HG02798 (cell line): ENCODE measurements around the gene NALCN.

Source experiments
- ATAC-seq: cut with Tn5 transposase; IDR thresholded peaks from one replicate; pipeline ENCODE4 v1.9.1; 2021; ENCODE audit warnings: mild to moderate bottlenecking; ENCODE audit not compliant: unreplicated experiment, poor library complexity

NALCN gene

DNA sequence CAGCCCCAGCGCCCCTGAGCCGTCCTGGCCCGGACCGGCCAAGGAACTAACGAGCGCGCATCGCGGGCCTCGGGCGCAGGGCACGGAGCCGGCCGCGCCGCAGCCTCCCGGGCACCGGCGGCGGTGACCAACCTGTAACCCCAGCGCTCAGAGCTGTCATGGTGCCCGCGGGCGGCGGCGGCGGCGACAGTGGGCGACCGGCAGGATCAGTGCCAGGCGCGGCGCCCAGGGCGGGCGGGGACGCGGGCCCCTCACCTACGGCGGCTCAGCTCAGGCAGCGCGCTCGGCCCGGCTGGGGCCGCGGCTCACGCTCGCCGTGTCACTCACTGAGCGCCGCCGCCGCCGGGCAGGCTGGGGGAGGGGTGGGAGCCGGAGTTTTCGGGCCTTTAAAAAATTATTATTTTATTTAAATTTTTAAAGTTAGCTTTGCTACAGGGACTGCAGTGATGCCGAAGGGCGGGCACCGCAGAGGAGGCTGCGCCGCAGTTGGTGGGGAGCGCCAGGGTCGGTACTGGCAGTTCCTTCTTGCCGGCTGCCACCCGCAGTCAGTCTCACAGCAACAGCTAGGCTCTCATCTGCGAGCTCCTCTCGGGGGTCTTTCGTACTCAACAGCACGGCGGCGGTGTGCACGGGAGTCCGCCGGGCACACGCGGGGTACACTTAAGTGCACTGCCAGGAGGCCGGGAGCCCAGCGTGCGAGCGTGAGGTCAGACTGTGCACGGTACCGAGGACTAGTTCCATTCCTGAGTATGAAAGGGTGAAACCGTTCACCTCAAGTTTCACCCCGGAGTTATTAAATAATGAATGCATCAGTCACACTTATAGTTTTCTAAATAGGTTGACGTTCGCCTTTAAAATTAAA lies at the start of gene NALCN:
Gene NALCN, minus strand, starts transcription at position 328 of the 862 bp plus-strand sequence. CDS start 17,382 bp downstream, outside the sequence.
- ATAC-seq: no peak

DNA sequence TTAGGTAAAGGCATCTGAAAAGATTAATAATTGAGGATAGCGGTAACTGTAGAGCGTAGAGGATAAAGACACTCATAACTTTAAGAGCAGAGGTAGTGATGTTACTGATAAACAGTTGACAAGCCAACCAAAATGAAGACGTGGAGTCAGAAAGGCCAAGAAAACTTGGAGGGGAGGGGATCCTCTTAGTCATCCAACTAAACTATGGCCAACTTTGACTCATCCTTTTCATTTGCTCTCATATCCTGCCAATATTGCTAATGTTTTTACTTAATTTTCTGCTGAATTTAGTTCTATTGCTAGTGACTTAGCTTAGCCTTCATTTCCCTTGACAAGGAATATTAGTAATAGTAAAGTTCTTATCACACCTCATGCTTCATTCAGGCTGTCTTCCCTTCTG lies 49.6 kb upstream of the NALCN start:
- ATAC-seq: no peak

DNA sequence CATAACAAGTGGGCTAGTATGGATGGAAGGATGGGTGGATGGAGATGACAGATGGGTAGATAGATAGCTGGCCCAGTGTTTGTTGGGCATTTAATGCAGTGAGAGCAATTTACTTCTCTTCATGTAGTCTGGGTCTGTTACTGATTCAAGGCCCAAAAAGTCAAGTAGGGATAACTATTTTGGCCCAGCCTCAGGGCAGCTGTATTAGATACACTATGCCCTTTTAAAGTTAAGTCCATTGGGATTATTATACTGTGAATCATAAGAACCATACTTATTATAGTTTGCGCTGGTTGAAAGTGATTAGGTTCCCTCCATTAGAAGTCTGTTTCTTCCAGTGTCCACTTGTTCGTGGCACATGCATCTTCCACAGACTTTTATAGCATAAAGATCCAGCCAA lies 40.9 kb upstream of the NALCN start:
- ATAC-seq: no peak

DNA sequence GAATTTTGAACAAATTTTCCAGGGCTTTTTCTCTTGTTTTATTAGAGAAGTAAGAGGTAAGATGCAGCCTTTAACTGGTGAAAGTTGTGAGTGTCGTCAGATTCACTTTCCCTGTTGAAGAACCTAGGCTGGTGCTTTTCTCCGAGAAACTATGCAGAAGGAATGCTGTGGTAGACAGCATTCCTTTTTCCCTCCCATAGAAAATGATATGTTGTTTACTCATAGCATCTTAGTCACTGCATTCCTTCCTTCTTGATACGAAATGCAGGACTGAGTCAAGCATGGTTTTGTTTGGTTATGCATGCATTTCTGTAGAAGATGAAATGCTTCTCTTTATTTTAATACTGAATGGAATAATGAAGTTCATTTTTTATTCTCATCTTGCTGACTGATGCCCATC lies 39.6 kb upstream of the NALCN start:
- no peak for ATAC-seq

DNA sequence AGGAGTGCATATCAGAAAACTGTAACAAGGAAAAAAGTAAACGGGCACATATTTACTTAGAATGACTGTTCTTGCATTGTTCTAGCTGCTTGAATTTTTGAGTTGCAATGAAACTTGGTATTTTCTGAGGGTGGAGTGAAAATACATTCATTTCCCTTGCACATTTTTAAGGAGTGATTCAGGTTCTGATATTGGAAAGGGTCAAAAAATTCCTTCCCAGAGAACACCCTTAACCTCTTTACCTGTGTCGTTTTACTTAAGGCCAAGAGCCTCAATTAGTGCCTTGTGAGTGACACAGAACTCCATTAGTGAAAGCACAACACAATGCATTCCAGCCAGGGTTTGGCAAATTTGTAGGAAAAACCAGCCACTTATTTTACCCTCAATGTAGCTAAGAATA lies 38.5 kb upstream of the NALCN start:
- no peak for ATAC-seq

DNA sequence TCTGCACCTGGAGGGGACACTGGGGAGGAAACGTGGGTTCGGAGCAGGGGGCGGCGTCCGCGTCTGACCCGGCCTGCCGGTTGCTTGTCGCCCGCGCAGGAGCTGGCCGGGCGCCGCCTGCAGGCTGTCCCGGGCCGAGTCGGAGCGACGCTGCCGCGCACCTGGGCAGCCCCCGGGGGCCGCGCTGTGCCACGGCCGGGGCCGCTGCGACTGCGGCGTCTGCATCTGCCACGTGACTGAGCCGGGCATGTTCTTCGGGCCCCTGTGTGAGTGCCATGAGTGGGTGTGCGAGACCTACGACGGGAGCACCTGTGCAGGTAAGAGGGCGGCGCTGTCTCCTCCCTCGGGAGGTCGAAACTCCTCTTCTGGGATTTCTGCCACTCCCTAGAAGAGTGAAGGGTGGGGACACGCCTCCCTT lies 37.5 kb upstream of the NALCN start:
- peak; percentile 41 for ATAC-seq

DNA sequence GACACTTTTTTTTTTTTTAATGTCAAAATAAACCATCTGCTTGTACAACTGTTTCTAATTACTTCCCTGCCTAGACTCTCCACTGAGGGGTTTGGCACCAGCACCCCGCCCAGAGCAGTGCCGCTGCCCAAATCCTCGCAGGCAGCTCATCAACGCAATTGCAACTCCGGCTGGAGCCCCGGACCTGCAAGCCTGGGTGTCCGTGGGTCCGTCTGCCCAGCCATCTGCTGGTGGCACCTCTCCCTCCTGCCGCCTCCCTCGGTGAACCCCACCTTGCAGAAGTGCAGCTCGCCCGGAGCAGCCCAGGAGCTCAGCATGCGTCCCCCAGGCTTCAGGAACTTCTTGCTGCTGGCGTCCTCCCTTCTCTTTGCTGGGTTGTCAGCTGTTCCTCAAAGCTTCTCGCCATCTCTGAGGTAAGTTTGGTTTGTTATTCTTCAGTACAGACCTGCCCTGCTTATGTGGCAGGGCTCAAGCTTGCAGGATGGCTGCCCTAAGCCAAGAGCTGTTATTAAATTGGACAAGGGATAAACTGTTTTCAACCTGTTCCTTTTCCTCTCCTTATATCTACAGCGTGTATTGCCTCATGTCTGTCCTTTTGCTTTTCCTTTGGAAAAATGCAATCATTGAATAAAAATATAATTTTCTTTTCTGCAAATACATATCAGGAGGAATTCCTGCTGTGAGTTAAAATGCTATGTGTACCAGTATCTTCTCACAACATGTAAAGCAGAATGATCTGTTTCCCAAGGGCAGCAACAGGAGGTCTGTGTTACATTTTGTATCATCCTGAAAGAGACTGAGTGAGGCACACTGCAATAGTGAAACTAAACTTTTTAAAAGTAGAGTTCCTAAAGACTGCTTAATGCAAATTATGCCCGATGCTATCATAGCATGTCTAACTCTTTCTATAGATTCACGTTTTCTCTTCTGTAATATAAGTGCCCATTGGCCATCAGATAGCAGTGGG lies 36.5 kb upstream of the NALCN start, which contains the start of gene ITGBL1:
Gene ITGBL1, plus strand, starts transcription at position 157 of the 967 bp plus-strand sequence. Its CDS starts 159 bp downstream, at position 316.
- ATAC-seq: peak; percentile 86

DNA sequence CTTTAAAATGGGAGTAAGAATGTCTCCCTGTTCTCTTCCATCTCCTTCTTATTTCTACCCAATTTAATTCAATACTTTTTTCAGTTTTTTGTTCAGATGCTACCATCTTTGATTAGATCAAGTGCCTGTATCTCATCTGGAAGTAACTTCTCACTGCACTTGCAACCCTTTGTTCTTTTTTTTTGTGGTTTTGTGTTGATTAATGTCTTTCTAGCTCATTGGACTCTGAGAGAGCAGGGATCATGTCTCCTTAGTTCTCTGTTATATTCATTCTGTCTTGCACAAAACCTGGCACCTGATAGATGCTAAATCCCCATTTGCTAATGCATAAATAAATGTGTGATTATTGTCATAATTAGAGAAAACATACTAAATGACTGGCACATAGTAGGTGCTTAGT lies 35.3 kb upstream of the NALCN start:
- no peak for ATAC-seq

DNA sequence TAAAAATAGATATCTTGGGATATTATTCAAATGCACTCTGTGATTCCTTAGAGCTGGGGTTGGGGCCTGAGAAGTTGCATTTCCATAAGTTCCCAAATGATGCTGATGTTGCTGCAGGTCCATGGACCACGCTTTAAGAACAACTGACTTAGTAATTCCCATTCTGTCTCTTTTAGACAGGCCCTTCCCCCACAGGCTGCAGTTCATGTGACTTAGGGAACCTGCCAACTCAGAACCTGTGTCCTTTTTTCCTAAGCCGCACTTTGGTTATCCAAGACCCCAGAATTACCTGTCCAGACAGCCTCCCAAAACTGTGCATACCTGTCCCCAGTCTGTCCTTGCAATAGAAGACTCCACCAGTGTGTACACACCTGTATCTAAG lies 34.4 kb upstream of the NALCN start:
- ATAC-seq: no peak

DNA sequence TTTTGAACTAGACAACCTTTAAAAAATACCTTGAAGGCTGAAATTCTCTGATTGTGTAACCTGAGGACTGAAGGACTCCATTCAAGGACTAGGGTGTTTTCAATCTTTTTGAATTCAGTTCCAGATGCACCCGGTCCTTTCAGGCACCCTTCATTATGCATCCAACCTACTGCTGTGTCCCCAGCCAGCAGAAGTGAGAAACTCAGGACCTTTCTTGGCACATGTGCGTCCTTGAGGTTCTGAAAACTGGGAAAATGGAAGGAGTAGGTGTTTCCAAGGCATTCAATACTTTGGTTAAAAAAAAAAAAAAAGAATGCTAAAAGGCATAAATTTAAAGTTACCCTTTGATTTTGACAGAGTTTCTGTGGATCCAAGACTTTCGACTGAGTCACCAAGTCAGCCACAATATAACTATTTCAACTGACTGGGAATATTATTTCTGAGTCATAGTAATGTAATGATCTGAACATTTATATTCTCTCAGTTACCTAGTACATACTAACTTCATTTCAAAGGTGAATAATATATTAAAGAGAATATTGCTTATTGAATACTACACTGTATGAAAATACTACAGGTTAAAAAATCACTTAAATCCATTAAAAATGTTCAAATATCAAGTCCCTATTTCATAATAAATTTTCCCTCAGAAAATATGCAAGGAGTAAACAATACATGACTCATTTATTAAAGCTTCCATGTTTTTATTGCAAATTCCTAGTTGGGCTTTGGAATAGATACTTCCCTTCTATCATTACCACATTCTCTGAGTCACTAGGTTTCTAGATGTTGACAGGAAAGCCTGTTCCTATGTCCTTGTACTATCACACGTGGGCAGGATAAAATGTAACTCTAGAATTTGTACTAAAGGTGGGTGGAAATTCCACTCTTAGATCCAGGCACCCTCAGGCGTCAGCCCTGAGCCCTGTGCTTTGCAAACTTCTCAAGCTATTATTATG lies 33.8 kb upstream of the NALCN start:
- no peak for ATAC-seq

DNA sequence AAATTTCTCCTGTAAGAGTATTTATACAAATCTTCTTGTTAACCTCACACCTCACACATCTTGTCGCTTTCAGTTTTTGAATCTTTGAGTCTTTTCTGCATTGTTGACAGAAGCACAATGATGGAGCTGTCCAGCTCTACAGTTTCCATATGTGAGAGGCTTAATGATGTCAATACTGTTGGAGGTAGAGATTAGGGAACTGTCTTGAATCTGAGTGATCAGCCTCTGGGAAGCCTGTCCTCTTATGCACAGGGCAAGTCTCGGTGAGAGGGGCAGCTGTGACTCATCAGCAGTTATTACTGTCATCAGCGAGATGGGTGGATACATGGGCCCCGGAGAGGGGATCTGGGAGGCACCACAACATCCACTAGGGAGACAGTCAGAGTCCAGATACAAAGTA lies 31.5 kb upstream of the NALCN start:
- ATAC-seq: no peak

DNA sequence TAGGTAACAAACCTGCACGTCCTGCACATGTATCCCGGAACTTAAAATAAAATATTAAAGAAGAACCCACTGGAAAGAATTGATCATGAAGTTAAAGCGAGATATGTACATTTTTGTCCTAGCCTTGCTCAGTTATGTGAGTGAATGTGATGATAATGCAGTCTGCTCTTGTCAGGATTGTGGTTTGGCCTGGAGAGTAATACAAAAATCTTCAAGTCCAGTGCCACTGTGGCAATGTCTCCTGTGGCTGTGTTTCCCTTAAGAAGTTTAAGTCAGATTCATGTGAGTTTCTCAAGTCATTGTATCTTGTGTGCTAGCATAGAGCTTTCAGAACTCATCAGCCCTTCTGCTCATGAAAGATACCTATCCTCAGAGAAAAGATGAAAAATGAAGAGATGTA lies 18.2 kb upstream of the NALCN start:
- no peak for ATAC-seq

DNA sequence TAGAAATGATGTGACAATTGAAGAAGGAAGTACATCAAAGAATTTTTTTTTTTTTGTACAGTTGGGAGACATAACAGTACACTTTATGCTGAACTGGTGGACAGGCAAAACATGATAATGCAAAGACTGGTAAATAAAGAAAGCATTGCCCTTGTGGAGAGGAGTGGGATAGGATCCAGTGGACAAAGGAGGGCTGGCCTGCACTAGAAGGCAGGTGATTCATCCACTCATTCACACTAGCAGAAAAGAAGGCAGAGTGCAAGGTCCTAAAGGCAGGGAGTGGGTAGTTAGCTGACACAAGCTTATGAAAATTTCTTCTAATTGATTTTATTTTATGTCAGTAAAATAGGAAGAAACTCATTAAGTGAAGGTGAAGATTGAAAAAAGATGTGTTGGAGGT lies 17.6 kb upstream of the NALCN start:
- ATAC-seq: no peak

DNA sequence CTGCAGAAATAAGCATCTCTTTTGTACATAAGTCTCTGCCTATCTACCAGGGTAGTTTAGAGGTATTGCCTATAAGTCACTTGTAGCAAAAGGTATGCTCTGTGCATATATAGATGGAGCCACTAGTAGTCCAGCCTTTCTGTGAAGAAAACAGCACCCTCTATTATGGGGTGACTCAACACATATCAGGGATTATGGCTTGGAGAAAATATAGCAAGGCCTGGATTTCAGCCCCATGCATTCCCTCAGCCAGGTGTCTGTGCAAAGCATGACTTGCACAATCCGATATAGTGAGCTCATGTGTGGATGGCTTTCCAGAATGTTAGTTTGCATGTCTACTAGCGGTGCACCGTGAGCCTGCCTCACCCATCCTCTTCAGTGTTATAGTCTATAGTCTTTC lies 13.4 kb upstream of the NALCN start:
- no peak for ATAC-seq

DNA sequence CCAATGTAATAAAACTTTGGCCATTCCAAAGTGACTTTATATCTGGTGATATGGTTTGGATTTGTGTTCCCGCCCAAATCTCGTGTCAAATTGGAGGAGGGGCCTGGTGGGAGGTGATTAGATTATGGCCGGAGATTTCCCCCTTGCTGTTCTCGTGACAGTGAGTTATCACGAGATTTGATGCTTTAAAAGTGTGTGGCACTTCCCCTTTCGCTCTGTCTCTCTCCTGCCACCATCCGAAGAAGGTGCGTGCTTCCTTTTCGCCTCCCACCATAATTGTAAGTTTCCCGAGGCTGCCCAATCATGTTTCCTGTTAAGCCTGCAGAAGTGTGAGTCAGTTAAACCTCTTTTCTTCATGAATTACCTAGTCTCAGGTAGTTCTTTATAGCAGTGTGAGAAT lies 9.3 kb upstream of the NALCN start:
- no peak for ATAC-seq

DNA sequence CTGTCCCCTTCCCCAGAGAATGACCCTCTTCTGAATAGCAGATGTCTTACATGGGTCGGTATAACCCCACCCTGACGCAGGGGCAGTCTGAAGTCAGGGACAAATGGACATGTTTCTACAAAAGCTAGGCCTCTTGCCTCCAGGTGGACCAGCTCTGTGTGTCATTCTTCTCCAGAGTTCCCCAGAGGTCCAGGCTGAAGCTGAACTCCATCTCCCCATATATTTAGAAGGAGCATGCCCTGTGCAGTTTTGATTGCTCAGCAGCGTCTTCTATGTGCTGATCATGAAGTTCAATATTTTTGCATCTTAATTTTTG lies 8.8 kb upstream of the NALCN start:
- no peak for ATAC-seq

DNA sequence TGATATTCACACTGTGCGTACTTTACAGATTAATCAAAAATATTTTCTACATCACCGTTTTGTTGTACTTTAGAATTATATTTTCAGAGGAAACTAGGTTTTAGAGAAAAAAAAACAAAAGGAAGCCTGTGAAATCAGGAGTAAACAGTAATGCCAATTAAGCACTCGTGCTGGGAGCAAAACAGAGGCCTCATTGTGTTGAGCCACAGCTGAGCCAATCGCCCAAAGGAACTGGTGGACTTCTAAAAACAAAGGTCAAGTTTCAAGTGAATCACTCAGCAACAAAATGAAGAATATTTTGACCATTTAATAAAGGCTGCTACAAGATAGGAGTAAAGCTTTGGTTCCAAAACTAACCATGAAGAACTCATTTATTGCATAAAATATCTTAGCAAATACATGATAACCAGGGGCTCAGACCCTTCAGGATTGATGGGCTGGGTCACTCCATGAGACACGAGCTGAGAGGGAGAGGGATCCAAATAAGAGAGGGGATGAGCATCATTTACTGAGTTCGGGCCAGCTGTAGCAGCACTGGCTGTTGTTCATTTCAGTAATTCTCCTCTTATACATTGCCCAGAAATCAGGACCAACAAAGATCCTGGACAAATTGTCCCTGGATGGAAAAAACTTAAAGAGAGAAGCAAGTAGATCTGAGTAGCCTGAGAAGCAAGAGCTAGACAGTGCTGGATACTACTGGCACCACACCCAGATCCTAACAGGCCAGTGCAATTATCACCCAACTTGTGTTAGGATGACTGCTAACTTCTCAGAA lies 8.3 kb upstream of the NALCN start:
- ATAC-seq: no peak

DNA sequence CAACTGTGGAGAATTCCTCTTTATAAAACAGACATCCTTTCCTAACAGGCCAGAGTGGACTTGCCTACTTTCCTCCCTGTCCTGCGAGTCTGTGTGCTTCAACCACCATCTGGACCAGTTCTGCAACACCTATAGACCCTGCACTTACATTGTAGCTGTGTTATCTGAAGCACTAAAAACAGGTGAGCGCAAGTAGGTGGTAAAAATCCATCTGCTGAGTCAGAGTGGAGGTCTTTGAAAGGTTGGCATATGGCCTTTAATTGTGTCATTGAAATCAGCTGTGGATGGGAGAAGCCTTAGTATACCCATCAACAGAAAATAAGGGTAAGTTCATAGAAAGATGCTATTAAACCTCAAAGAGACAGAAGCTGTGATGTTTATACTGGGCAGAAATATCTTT lies 7.6 kb upstream of the NALCN start:
- no peak for ATAC-seq

DNA sequence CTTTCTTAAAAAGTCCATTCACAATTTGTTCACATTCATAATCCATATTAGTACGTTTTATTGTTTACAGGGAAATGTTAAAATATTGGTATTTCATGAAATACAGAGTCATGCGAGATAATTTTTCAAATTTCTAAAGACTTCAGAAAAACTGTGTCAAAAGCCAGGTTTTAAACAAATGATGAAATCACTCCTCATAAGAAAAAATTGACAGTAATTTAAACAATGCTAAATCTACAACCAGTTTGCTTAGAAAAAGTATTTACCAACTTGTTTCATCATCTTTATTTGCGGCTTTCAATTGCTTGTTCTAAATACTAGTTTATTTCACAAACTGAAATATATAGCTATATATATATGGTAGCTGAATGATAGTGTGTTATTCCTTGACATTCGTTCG lies 1.2 kb upstream of the NALCN start:
- no peak for ATAC-seq

DNA sequence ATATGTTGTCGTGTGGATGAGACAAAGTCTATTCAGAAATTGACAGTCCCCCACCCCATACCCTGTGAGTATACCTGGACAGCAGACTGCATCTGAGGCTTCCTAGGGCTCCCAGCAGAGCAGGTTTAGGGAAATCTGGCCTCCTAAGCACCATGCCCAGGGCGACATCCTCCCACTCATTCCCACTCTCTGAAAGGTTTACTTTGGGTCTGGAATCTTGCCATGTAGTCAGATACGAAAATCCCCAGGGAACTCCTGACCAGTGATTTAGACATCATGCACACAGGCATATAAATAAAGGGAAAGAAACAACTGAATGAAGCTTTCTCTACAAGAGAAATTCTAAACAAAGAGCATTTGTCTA lies 717 bp upstream of the NALCN start:
- no peak for ATAC-seq
